GM21825 (cell line): ENCODE data around the gene AKR7A3.
"Not testable (repeated sequence)": the region's sequence is repeated elsewhere in the genome, so short reads cannot be mapped to it uniquely, and the experiment has no call there.

Source experiments
- ATAC-seq: cut with Tn5 transposase; IDR thresholded peaks from one replicate; pipeline ENCODE4 v1.9.1; 2021; ENCODE audit warnings: mild to moderate bottlenecking, moderate library complexity; ENCODE audit not compliant: unreplicated experiment

The AKR7A3 gene

DNA sequence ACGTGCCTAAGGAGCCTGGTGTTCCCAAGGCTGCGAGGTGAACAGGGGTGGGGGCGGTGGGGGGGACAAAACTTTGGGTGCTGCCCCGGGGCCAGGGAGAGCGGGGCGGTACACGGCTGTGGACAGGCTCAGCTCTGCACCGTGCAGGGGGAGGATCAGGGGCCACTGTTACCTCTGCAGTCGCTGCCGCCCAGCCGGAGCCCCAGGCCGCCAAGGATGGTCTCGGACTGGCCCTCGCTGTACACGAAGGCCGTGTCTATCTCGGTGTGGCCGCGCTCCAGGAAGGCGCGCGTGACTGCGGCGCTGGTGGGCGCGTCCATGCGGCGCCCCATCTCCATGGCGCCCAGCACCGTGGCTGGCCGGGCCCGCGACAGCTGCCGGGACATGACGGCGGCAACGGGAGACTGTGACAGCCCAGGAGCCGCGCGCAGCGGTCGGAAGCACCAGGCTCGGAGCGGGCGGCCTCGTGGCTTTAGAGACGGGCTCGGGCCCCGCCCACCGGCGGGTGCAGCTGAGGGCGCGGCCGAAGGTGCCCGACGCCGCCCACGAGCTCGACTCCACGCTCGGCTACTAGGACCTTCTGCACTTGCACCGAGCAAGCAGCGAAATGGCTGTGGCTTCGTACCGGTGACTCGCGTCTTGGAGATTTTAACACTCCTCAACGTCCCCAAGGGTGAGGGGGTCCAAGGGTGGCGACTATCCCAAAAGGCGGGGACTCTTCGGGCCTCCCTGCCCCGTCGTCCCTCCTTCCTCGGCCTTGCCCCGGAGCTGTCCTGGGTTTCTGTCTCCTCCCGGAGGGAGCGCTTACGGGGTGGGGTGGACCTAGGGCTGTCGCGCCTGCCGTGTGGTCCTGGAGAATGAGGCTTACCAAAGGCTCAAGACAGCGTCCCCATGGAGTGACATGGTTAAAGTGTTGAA, at the start of gene AKR7A3:
TSS of gene AKR7A3 (minus strand) at position 447 of the 918 bp plus-strand sequence. CDS start at position 386, 61 bp downstream.
- not testable (repeated sequence) for ATAC-seq

DNA sequence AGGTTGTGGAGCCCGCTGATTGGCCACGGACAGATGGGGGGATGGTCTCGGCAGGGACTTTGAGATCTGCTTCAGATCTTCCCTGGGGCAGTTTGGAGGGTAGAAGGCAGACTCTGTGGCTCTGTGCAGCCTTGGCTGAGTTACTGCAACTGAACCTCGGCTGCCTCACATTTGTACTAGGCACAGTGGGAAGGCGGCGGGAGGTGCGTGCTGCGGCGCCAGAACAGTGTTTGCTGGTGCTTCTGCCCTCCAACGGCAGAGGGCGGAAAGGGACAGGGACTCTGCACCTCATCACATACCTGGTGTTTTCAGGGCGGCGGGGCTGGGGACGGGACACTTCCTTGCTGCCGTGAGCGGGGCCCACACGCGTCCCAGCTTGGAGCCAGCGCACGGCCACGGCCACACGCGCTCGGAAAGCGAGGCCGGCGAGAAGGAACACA, 49.8 kb upstream of the AKR7A3 start:
- ATAC-seq: no peak

DNA sequence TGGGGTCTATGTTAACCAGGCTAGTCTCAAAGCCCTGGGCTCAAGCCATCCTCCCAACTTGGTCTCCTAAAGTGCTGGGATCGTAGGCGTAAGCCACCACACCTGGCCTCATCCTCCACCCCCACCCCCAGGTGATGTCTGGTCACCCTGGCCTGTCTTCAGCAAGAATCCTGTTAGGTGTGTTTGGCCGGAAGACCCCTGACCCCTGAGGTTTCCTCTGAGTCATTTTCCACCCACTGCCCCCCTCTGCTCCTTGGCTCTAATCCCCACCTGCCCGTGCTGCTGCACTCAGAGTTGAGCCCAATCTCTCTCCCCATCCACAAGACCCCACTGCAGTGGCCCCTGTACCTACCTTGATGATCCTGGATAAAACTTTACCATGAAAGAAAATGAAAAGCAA, 48.7 kb upstream of the AKR7A3 start:
- ATAC-seq: no peak

DNA sequence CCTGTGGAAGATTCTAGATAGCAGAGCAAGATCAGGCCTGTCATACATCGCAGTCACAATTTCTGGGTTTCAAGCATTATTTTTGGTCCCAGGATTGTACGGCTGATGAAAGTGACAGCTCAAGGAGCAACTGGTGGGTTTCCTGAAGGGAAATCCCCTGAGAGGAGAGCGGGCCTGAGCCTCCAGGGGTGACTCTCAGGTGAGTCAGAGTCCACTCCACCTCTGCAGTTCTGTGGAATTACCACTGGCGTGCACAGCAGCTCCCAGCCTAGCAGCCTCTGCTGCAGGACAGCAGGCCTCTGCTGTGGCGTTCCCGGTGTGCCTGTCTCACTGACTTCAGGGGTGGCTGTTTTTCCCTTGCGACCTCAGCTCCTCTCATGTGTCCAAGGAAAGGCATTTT, 48.0 kb upstream of the AKR7A3 start:
- ATAC-seq: no peak

DNA sequence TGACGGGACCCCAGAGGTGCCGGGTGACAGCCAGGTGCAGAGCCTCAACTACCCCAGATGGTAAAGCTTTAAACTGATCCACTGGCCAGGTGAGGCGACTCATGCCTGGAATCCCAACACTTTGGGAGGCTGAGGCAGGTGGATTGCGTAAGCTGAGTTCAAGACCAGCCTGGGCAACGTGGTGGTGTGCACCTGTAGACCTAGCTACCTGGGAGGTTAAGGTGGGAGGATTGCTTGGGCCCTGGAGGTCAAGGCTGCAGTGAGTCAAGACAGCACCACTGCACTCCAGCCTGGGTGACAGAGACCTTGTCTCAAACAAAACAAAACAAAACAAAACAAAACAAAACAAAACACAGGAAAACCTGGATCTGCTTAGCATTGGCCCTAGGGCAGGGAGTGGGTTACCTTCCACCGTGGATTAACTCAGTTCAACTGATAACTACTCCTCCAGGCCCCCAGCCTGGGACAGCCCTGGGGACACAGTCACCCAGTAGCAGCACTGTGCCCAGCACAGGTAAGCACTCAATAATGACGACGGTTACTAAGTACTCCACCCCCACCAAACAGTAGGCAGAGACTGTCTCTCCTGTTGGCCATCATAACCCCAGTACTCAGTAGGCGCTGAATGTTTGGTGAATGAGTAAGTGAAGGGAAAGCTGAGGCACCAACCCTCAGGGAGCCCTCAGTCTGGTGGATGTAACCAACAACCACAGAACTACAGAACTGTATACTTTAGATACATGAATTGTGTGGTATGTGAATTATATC, 45.2 kb upstream of the AKR7A3 start:
- ATAC-seq: no peak

DNA sequence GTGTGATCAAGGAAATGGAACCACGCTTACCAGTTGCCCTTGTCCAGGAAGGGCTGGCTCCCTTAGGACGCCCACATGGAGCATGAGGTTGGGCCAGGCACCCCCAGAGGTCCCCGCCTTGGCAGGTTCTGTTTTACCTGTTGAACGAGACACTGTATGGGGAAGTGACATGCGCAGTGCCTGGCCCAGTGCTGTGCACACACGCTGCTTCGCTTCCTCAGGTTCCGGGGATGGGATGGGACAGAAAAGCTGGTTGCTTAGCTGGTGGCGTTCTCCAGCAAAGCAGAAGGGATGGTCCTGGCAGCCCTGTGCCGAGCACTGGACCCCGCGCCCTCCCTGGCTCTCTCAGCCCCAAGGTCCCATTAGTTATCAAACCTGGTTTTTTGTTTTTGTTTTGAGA, 44.3 kb upstream of the AKR7A3 start:
- ATAC-seq: no peak

DNA sequence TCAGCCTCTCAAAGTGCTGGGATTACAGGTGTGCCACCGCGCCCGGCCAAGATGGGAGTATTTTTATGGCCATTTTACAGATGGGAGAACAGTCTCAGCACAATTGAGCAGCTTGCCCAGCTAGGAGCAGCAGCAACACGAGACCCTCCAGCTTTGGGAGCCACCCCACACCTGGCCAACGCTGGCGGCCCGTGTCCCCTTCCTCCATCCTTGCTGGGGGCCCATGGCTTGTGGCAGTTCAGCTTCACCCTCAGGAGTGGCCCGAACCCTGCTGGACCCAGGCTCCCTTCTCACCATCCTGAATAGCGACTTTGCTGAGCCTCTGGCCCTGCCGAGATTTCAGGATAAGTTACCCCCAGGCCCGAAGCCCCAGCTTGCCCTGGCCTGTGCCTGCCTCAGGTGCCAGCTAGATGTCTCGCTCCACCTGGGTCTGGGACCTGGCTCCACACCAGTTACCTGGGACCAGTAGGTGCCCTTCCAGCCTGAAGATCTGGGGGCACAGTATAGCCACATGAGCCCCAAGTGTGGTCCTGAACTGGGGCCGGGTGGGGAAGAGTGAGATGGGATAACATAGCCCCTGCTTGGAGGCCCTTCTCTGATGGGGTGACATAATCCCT, 42.8 kb upstream of the AKR7A3 start:
- no peak for ATAC-seq

DNA sequence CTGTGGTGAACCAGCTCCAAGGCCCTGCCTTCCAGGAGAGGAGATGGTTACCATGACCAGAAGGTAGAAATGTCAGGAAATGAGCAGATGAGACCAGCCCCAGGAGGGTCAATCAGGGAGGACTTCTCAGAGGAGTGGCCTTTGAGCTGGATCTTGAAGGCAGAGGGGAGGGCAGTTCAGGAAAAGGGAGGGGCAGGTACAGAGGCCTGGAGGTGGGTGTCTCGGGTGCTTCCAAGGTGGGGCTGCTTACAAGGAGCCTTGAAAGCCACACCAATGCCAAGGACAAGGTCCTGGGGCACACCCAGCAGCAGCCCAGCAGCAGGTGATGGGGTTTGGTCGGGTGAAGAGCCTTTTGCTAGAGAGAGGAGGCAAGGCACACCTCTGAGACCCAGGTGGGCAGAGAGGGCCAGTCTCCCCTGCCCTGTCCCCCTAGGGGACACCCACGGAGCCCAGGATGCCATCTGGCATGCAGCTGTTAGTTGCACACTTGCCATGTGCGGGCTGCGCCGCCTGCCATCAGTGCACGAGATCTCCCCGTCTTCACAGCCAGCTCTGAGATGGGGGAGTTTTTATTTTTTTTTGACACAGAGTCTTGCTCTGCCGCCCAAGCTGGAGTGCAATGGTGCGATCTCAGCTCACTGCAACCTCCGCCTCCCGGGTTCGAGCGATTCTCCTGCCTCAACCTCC, 42.0 kb upstream of the AKR7A3 start:
- ATAC-seq: no peak

DNA sequence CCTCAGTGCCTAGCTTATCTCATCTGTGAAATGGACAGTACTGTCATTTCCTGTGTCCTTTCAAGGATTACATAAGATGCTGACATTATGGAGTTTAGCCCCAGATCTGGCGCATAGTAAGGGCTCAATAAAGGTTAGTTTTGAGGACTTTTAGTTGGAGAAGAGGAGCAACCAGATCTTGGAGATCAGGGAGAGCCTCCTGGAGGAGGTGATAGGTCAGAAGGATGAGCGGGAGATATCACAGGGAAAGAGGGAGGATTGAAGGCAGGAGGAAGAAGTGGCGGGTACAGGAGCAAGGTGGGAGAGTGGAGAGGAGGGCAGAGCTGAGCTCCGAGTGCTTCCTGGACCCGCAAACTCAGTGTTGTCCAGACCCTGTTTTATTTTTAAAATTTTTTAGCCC, 41.0 kb upstream of the AKR7A3 start:
- ATAC-seq: no peak

DNA sequence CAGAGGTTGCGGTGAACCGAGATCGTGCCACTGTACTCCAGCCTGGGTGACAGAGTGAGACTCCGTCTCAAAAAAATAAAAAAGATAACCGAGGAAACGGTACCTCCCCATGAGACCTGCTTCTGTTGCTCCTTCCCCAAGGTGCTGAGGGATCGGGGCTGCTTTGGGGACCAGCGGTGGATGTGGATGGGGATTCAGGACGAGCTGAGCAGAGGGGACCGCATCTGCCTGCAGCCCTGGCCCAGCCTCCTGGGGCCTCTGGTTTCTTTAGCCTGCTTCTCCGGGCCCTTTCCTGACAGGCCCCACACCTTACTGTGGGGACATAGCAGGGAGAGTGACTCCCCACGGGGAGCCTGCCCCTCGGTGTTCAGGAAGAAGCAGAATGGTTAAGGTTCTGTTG, 40.6 kb upstream of the AKR7A3 start:
- ATAC-seq: no peak

DNA sequence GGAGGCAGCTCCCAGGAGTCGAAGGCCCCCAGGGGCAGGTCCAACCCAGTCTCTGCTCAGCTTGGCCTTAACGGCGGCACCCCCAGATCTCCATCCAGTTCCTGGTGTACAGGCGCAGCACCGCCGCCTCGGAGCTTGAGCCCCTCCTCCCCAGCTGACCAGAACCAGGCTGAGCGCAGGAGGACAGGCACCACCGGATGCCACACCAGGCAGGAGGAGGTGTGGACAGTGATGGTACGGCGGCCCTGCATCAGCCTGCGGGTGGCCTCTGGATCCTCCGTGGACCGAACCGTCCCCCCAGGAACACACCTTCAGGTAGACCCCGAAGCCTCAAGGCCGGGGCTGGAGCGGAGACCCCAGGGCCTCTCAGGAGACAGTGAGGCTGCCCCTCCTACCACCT, 39.9 kb upstream of the AKR7A3 start:
- no peak for ATAC-seq

DNA sequence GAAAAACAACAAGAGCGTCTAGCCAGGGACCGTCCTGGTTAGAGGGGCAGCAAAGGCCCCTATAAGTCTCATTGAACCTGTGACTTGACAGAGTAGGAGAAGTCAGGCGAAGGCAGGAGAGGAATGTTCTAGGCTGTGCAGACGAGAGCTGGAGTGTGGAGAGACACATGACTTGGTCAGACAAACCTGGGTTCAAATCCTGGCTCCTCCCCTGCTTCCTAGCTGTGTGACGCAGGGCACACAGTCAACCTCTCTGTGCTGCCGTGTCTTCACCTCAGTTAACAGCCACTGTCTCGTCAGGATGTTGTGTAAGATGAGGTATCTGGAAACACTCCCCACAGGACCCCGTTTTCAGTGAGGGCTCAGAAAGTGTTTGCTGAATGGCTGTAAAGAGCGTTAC, 39.2 kb upstream of the AKR7A3 start:
- no peak for ATAC-seq

DNA sequence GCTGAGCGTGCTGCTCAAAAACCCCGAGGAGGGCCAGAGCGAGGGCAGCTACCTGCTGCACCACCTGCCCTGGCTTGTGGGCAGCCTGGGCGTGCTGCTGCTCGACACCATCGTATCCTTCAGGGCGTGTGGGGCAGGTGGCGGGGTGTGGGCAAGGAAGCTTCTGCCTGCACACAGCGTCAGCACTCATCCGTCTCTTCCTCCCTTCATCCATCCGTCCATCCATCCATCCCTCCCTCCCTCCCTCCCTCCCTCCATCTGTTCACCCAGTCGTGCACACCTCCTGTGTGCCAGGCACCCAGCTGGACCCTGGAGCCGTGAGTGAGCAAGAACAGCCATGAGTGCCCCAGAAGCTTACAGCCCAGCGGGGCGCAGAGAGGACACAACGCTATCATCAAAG, 38.7 kb upstream of the AKR7A3 start:
- no peak for ATAC-seq

DNA sequence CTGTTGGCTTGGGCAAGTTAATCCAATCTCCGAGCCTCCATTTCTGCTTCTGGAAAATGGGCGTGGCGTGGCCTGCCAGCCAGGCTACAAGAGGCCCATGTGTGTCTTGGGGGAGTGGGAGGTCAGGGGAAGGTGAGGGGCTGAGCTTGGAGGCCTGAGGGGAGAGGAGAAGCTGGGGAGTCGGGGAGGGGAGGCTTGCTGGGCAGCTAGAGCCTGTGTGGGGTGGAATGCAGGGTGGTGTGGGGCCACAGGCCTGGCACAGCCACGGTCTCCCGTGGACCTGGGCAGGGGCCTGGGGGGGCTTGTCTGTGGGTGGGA, 38.1 kb upstream of the AKR7A3 start:
- ATAC-seq: no peak

DNA sequence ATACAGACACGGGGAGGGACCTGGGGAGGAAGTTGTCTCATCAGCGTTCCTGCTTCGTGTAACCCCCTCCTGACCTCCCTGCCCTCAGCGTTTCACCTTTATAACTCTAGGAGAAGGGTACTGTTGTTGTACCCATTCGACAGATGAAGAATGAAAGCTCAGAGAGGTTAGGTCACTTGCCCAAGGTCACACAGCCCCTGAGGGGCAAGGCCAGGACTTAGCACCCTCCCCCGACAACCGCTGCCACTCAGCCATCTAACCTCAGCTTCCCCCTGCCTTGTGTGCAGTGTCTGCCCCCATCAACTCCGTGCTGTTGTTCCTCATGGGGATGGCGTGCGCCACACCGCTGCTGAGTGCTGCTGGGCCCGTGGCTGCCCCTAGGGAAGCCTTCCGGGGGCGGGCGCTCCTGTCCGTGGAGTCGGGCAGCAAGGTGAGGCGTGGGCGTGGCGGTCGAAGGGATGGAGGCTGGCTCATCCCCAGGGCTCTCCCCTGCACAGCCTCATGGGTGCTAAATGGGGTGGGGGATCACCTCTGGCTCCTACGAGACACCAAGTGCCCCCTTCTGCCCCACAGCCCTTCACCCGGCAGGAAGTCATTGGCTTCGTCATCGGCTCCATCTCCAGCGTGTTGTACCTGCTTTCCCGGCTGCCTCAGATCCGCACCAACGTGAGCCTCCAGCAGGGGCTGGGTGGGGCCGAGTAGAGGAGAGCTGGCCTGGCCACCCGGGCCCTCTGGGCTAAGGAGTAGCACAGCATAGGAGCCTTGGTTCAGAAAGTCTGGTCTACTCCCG, 37.6 kb upstream of the AKR7A3 start:
- no peak for ATAC-seq

DNA sequence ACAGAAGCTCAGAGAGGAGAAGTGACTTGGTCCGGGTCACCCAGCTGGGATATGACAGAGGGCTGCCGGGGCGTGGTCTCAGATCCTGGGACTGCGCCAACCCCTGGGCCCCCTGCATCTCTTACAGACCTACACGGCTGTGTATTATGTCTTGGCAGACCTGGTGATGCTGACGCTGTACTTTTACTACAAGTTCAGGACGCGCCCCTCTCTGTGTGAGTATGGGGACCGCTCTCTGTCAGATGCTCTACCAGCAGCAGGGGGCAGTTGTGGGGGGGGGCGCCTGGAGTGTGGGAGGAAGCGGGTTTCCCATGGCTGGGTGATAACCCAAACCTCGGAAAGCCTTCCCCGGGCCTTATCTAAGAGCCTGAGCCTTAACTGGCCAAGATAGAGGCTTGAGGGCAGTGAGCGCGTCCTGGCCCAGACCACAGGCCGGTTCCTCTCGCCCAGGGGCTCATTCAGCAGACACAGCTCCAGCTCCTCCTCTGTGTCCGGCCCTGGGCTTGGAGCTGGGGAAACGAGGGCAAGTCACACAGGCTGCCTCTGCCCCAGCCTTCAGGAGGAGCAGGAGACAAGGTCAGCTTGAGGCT, 36.9 kb upstream of the AKR7A3 start:
- no peak for ATAC-seq

DNA sequence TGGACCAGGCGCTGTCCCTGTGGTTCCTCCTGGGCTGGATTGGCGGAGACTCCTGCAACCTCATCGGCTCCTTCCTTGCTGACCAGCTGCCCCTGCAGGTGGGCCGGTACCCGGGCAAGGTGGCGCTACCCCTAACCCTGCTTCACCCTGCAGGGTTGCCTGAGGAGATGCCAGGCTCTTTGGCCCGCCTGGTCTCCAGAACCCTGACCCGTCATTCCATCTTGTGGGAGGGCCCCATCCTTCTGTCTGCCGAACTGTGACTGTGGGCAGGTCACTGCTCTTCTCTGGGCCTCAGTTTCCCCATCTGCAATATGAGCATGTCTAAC, 36.1 kb upstream of the AKR7A3 start:
- no peak for ATAC-seq

DNA sequence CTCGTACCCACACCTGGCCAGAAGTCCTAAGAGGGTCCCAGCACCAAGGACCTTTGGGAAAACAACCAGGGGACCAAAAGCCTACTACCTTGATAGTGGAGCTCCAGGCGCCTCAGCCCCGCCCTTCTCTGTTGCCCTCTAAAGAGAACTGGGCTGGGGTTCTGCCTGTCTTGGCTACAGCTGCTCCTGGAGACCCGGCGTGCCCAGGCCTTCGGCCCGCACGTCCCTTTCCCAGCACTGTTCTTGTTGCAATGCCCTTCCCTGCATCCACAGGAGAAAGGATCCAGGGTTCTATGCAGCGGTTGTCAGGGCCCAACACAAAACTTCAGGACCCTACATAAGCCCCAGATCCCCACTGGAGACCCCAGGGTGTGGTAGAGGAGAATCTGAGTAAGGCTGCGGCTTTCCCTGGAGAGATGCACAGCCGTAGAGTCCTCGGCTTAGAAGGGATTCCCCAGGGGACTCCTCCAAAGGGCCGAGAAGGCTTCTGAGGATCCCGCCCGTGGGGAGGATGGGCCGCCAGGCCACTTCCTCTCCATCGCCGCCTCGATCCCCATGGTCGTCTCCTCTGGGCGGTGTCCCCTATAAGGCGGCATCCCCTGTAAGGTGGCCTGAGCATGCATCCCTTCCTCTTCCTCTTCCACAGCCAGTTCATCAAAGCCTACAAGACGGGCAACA, 35.6 kb upstream of the AKR7A3 start:
- no peak for ATAC-seq

DNA sequence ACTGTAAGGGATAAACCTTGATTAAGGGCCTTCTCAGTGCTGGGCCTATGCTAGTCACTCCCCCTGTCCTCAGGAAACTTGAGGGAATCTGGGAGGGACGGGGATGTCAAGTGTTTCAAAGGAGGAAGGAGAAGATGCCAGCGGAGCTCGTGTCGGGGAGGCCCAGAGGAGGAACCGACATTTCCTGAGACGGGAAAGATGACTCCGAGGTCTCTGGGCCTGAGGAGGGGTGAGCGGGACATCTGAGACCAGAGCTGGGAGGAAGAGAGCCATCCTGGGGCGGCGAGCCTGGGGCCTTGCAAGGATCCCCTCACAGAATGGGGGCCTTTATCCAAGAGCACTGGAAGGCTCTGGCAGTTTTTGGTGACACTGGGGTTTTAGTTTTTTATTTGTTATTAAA, 33.9 kb upstream of the AKR7A3 start:
- no peak for ATAC-seq

DNA sequence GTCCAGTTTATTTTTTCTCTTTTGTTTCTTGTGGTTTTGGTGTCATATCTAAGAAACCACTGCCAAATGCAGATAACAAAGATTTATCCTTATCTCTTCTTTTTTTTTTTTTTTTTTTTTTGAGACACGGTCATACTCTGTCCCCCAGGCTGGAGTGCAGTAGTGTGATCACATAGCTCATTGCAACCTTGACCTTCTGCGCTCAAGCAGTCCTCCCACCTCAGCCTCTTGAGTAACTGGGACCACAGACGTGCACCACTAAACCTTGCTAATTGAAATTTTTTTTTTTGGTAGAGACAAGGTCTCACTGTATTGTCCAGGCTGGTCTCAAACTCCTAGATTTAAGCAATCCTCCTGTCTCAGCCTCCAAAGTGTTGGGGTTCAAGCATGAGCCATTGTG, 32.5 kb upstream of the AKR7A3 start:
- ATAC-seq: no peak
